SU-DHL-6 (cell line): Measurements from ENCODE around the gene KCNJ16.

Source experiments
- H2AFZ ChIP-seq: fragments of 200-600 bp; sonication (generic); 2 replicates; pipeline ENCODE4 v1.6.1; 2014; ENCODE audit warnings: low read depth, mild to moderate bottlenecking, moderate library complexity, mixed read lengths, antibody characterized with exemption, low read length; ENCODE audit not compliant: severe bottlenecking
- H3F3A ChIP-seq: fragments of 200-600 bp; shearing (Covaris generic); 2 replicates; pipeline ENCODE4 v1.6.0; 2016; ENCODE audit warnings: antibody characterized with exemption, mild to moderate bottlenecking; ENCODE audit not compliant: insufficient read depth
- H3K27ac ChIP-seq: fragments of 200-600 bp; sonication (generic); 2 replicates; pipeline ENCODE4 v1.5.1; 2016; ENCODE audit warnings: low read depth, mild to moderate bottlenecking, low read length, moderate library complexity, mixed read lengths
- H3K27me3 ChIP-seq: fragments of 200-600 bp; sonication (generic), shearing (Covaris generic); 2 replicates; pipeline ENCODE4 v1.6.0; 2014; ENCODE audit warnings: mild to moderate bottlenecking, low read length
- H3K36me3 ChIP-seq: fragments of 200-600 bp; sonication (generic); 2 replicates; pipeline ENCODE4 v1.6.1; 2014; ENCODE audit warnings: mild to moderate bottlenecking, low read length, mixed read lengths
- H3K4me2 ChIP-seq: fragments of 300-600, 200-600 bp; shearing (Covaris generic), sonication (generic); 2 replicates; pipeline ENCODE4 v1.6.0; 2014; ENCODE audit warnings: low read length, low read depth, mild to moderate bottlenecking; ENCODE audit not compliant: poor library complexity, severe bottlenecking
- H3K4me3 ChIP-seq: fragments of 200-600 bp; sonication (generic); 2 replicates; pipeline ENCODE4 v1.5.1; 2014; ENCODE audit warnings: antibody characterized with exemption, low read length, mild to moderate bottlenecking, mixed read lengths; ENCODE audit not compliant: insufficient read depth, poor library complexity, severe bottlenecking
- H3K79me2 ChIP-seq: fragments of 200-600 bp; sonication (generic); 2 replicates; pipeline ENCODE4 v1.6.1; 2014; ENCODE audit warnings: mild to moderate bottlenecking, low read length, moderate library complexity; ENCODE audit not compliant: insufficient read depth
- H3K9ac ChIP-seq: fragments of 200-600 bp; sonication (generic); 2 replicates; pipeline ENCODE4 v1.7.0; 2014; ENCODE audit warnings: mild to moderate bottlenecking, low read length
- H3K9me2 ChIP-seq: fragments of 200-600 bp; sonication (generic); replicated peaks from 2 replicates; pipeline ENCODE4 v1.6.1; 2014; ENCODE audit warnings: low read length; ENCODE audit not compliant: insufficient read depth
- H3K9me3 ChIP-seq: fragments of 200-600 bp; sonication (generic); 2 replicates; pipeline ENCODE4 v1.6.1; 2014; ENCODE audit warnings: low read length, mixed read lengths; ENCODE audit not compliant: insufficient read depth
- H4K20me1 ChIP-seq: fragments of 200-600 bp; sonication (generic); 2 replicates; pipeline ENCODE4 v1.6.1; 2014; ENCODE audit warnings: low read depth, mild to moderate bottlenecking, antibody characterized with exemption, low read length, moderate library complexity, mixed read lengths
- CTCF ChIP-seq: fragments of 200-600 bp; sonication (generic); IDR thresholded peaks from one replicate; pipeline ENCODE4 v1.5.1; 2017; ENCODE audit warnings: antibody characterized with exemption, mild to moderate bottlenecking, low read length, moderate library complexity; ENCODE audit not compliant: insufficient read depth, poor library complexity, severe bottlenecking
- EZH2phosphoT487 ChIP-seq: fragments of 200-600 bp; sonication (generic), shearing (Covaris generic); conservative IDR thresholded peaks from 2 replicates; pipeline ENCODE4 v1.6.1; 2018; ENCODE audit warnings: mild to moderate bottlenecking, antibody characterized with exemption, low read length, moderate library complexity, mixed read lengths

KCNJ16 gene

GRCh38 chr17:70030371-70030770, 44.7 kb upstream of the KCNJ16 start:
- no peak overlapping the region for H3K9ac ChIP-seq
- no peak overlapping the region for H3K27ac ChIP-seq
- no peak overlapping the region for H2AFZ ChIP-seq
- no peaks in the 10 kb centered on the region for H3K9me2 ChIP-seq
- no peaks in the 10 kb centered on the region for H3K9me3 ChIP-seq
- H3K4me3 ChIP-seq: no peak overlapping the region
- no peaks in the 10 kb centered on the region for H3F3A ChIP-seq
- no peaks in the 10 kb centered on the region for H3K79me2 ChIP-seq
- H3K36me3 ChIP-seq: no peaks in the 10 kb centered on the region
- TF ChIP-seq CTCF (no peak), EZH2phosphoT487 (no peak)
- H3K4me2 ChIP-seq: no peak overlapping the region
- no peaks in the 10 kb centered on the region for H3K27me3 ChIP-seq
- no peaks in the 10 kb centered on the region for H4K20me1 ChIP-seq

- Histone ChIP-seq H3K9me2 (no peaks in the 10 kb centered on the region), H3K9ac (no peak overlapping the region), H3K4me3 (no peak overlapping the region), H2AFZ (no peak overlapping the region), H3K79me2 (no peaks in the 10 kb centered on the region), H4K20me1 (no peaks in the 10 kb centered on the region), H3K27ac (no peak overlapping the region), H3K4me2 (no peak overlapping the region), H3K36me3 (no peaks in the 10 kb centered on the region), H3K9me3 (no peaks in the 10 kb centered on the region), H3K27me3 (no peaks in the 10 kb centered on the region), H3F3A (no peaks in the 10 kb centered on the region)
- TF ChIP-seq CTCF (no peak), EZH2phosphoT487 (no peak)
Observed at GRCh38 chr17:70031341-70031740, 43.7 kb upstream of the KCNJ16 start.

- no peaks in the 10 kb centered on the region for H3K9me3 ChIP-seq
- no peaks in the 10 kb centered on the region for H3K9me2 ChIP-seq
- no peak overlapping the region for H3K4me3 ChIP-seq
- no peaks in the 10 kb centered on the region for H4K20me1 ChIP-seq
- H3K4me2 ChIP-seq: no peak overlapping the region
- no peaks in the 10 kb centered on the region for H3K36me3 ChIP-seq
- no peaks in the 10 kb centered on the region for H3F3A ChIP-seq
- no peak overlapping the region for H3K27ac ChIP-seq
- no peaks in the 10 kb centered on the region for H3K79me2 ChIP-seq
- no peak for TF ChIP-seq EZH2phosphoT487
- no peak for TF ChIP-seq CTCF
- H3K27me3 ChIP-seq: no peaks in the 10 kb centered on the region
- H3K9ac ChIP-seq: no peak overlapping the region
- no peak overlapping the region for H2AFZ ChIP-seq
Observed at GRCh38 chr17:70033165-70033564, 41.9 kb upstream of the KCNJ16 start.
